ENCODE results near the gene SEL1L. TPM values are rescaled to one million over a fixed set of nuclear protein-coding genes. Genes with fewer than 3 reads are reported as not detected.

The SEL1L gene
- total RNA-seq, 2 donors from 2014 or later = 32.9 to 36.6 TPM

DNA sequence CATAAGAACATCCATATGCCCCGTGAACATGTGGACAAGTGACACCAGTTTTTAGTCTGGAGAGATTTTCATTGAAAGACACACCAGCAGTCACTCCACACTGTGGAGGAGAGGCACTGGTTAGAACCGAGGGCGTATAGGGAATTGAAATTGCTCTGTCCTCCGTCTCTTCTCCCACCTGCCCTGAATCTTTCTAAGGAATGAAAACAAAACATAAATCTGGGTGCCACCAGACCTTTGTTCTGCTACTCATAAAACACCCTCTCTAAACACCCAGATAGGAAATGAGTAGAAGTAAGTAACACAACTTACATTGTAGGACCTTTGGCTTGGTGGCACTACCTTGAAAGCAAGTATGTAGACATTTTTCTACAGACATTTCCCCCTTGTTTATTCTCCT lies 96.4 kb downstream of the SEL1L start:
- TF ChIP-seq, protein P1, sequence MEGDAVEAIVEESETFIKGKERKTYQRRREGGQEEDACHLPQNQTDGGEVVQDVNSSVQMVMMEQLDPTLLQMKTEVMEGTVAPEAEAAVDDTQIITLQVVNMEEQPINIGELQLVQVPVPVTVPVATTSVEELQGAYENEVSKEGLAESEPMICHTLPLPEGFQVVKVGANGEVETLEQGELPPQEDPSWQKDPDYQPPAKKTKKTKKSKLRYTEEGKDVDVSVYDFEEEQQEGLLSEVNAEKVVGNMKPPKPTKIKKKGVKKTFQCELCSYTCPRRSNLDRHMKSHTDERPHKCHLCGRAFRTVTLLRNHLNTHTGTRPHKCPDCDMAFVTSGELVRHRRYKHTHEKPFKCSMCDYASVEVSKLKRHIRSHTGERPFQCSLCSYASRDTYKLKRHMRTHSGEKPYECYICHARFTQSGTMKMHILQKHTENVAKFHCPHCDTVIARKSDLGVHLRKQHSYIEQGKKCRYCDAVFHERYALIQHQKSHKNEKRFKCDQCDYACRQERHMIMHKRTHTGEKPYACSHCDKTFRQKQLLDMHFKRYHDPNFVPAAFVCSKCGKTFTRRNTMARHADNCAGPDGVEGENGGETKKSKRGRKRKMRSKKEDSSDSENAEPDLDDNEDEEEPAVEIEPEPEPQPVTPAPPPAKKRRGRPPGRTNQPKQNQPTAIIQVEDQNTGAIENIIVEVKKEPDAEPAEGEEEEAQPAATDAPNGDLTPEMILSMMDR (IDR thresholded peaks at IDR 0.05) = no peak
- DNase-seq (ENCODE audit: low spot score) = no peak
- Histone ChIP-seq H3K4me1 (peaks cover 0 to 19% of the 10 kb centered on the region in 2 donors), H3K27me3 (peaks cover 0 to 6% of the 10 kb centered on the region in 2 donors), H3K4me3 (no peak overlapping the region), H3K27ac (no peak overlapping the region), H3K36me3 (no peaks in the 10 kb centered on the region), H3K9me3 (no peaks in the 10 kb centered on the region)

DNA sequence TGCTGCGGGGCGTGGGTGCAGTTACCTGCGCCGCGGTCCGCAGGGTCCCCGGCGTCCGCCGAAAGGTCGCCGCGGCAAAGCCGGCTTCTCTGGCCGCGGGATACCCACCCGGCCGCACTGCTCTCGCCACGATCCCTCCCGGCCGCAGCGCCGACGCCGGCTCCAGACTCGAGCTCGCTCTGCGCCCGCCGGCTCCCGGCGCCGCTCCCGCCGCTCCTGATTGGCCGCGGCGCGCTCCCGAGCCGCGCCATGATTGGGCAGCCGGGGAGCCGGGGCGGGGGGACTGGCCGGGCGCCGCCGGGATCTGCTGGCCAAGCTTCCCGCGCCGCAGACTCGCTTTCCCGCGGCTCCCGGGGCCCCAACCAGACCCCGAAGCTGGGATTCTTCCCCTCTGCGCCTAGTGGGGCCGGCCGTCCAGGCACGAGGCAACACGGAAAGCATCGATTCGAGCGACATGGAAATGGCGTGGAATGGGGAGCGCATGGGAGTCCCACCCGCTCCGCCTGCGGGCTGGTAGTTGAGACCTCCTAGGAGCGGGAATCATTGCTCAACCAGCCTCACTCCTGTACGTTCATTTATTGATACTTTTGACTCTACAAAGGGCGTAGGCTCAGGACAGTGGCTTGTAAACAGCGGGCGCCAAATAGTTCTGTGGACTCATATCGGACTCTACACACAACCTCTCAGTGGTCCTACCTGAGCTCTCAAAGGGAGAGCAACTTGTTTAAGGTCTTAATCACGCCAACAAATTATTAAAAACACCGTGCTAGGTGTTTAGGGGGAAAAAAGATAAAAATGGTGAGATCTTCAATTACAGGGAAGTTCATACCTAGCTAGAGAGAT lies 97.1 kb downstream of the SEL1L start:
- H3K4me1 ChIP-seq = peaks cover 0 to 19% of the 10 kb centered on the region in 2 donors
- H3K27ac ChIP-seq = peak overlapping the region; percentile 54 to 67
- TF ChIP-seq, protein P1 (IDR thresholded peaks at IDR 0.05) = no peak
- peak; percentile 81 for DNase-seq (ENCODE audit: low spot score)
- H3K27me3 ChIP-seq = peaks cover 0 to 6% of the 10 kb centered on the region in 2 donors
- H3K4me3 ChIP-seq = peak overlapping the region; percentile 49 to 61
- H3K36me3 ChIP-seq = no peaks in the 10 kb centered on the region
- no peaks in the 10 kb centered on the region for H3K9me3 ChIP-seq

DNA sequence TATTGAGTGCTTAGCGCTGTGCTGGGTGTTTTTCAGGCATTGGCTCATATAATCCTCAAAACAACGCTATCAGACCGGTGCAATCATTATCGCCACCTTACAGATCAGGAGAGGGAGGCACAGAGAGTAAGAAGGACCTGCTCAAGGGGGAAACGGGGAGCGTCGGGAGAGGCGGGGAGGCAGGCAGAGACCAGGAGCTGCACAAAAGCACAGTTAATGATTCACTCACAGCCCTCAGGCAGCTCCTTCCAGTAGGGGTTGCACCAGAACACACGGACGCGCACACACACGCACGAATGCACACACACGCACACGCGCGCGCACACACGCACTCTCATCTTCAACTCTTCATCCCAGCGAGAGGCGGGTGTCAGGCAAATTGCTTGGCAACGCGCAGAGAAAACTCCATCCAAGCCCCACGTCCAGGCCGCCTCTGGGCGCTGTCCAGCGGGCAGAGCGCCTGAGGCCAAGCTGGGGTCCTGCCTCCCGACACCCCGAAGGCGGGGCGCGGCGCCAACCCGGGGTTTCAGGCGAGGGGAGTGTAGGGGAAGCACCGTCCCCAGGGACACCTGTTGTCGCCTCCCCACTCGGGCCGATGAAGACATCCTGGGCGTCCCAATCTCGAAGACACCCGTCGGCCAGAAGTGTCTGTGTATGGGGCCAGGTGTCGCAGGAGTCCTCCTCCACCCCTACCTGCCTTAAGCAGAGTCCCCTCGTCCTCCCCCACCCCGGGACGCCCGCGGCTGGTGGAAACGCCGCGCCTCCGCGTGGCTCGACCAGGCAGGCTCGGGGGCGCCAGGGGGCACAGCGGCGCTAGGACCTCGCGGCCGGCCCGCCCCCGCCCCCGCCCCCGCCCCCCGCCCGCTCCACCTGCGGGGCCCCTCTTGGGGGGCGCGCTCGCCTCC lies 98.0 kb downstream of the SEL1L start:
- TF ChIP-seq, protein P1 (IDR thresholded peaks at IDR 0.05) = no peak
- Histone ChIP-seq H3K4me1 (peaks cover 0 to 19% of the 10 kb centered on the region in 2 donors), H3K27ac (peak overlapping the region; percentile 54 to 67), H3K36me3 (no peaks in the 10 kb centered on the region), H3K4me3 (peak overlapping the region; percentile 49 to 61), H3K27me3 (peaks cover 0 to 6% of the 10 kb centered on the region in 2 donors), H3K9me3 (no peaks in the 10 kb centered on the region)
- DNase-seq (ENCODE audit: low spot score) = peak; percentile 66

DNA sequence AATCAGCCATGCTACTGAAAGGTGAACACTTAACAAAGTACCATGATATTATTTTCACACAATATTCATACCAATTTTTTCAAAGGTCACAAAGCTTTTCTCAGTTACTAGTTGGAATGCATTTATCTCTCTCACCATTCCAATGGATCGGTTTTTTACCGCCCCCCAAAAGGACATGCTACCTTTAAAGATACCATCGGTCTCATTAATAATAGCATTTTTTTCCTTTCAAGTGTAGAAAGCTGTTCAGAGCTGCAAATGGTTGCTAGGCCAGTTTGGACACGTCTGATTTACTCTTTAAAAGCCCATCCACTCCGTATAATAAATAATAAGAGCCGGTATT lies 98.6 kb downstream of the SEL1L start:
- DNase-seq (ENCODE audit: low spot score) = no peak
- Histone ChIP-seq H3K27ac (peak overlapping the region in 1 of 2 donors; percentile 67), H3K4me1 (peaks cover 0 to 19% of the 10 kb centered on the region in 2 donors), H3K4me3 (peak overlapping the region; percentile 49 to 61), H3K9me3 (no peaks in the 10 kb centered on the region), H3K36me3 (no peaks in the 10 kb centered on the region), H3K27me3 (peaks cover 0 to 6% of the 10 kb centered on the region in 2 donors)
- TF ChIP-seq, protein P1 (IDR thresholded peaks at IDR 0.05) = no peak

DNA sequence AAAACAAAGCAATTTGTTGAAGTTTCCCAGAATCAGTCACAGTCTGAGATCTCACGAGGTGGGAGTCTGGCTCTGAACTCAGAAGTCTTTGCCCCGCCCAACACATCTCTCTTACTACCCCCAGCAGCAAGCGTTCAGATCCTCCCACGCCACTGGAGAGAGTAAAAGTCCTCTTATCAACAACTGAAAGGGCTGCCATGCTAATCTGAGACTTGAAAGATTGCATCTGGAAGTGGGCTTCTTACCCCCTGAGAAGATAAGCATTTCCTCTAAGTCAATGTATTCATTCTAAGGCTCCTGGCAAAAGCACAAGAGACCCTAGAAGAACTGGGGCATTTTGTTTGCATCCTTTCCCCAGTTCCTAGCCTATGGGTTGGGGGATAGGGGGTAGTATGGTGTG lies 99.4 kb downstream of the SEL1L start:
- H3K4me3 ChIP-seq = no peak overlapping the region
- TF ChIP-seq, protein P1 (IDR thresholded peaks at IDR 0.05) = no peak

More for the DNA sequence above, 99.4 kb downstream of the SEL1L start:
- Histone ChIP-seq H3K27ac (peak overlapping the region in 1 of 2 donors; percentile 15), H3K36me3 (no peaks in the 10 kb centered on the region), H3K9me3 (no peaks in the 10 kb centered on the region), H3K27me3 (peaks cover 0 to 6% of the 10 kb centered on the region in 2 donors), H3K4me1 (peaks cover 0 to 19% of the 10 kb centered on the region in 2 donors)
- DNase-seq (ENCODE audit: low spot score) = no peak

Data from right atrium auricular region (tissue), 2 donors.